Measurements from ENCODE around the gene GPATCH11. TPM values are rescaled to one million over a fixed set of nuclear protein-coding genes. Genes with fewer than 3 reads are reported as not detected.

Gene GPATCH11
- polyA plus RNA-seq, 1 donor (not counting 4 experiments of a cell fraction or from before 2014, with no cell fraction given) = 4.9 TPM

GRCh38 chr2:37059841-37060240, 24.5 kb upstream of the GPATCH11 start:
- H2AFZ ChIP-seq (ENCODE audit: control insufficient read depth, low read length) = no peak overlapping the region
- no peak overlapping the region for H3K9ac ChIP-seq (ENCODE audit: control insufficient read depth, extremely low read depth, insufficient read depth, low read length)
- FAIRE-seq = no peak
- H4K20me1 ChIP-seq (ENCODE audit: control insufficient read depth, extremely low read depth, insufficient read depth, low read length) = no peaks in the 10 kb centered on the region
- H3K27ac ChIP-seq (ENCODE audit: control insufficient read depth, insufficient read depth, low read length) = no peak overlapping the region
- H3K27me3 ChIP-seq (ENCODE audit: control insufficient read depth, extremely low read depth, insufficient read depth, low read length) = no peaks in the 10 kb centered on the region
- no peak overlapping the region for H3K4me3 ChIP-seq (ENCODE audit: control insufficient read depth in 2 of 3, extremely low read depth in 1 of 3, insufficient read depth in 2 of 3, low read depth in 1 of 3, low read length in 3 of 3)
- peaks cover 0 to 10% of the 10 kb centered on the region in 2 experiments for H3K36me3 ChIP-seq (ENCODE audit: control insufficient read depth in 2 of 2, extremely low read depth in 1 of 2, insufficient read depth in 2 of 2, low read length in 2 of 2)
- dilution Hi-C loops (cut with MboI; ENCODE audit: extremely low pct_ligation_motif_present, low sequenced_read_pairs) = no loop called here
- TF ChIP-seq CTCF (optimal IDR thresholded peaks at IDR 0.05 in 1 of 3, IDR thresholded peaks at IDR 0.05 in 1 of 3, conservative IDR thresholded peaks at IDR 0.05 in 1 of 3; ENCODE audit: extremely low read depth in 1 of 3, insufficient read depth in 2 of 3, low read length in 3 of 3) (no peak), EZH2 (IDR thresholded peaks at IDR 0.05; ENCODE audit: low read length) (no peak)
- H3K9me1 ChIP-seq (ENCODE audit: control insufficient read depth, extremely low read depth, insufficient read depth, low read length) = no peaks in the 10 kb centered on the region
- no peaks in the 10 kb centered on the region for H3K79me2 ChIP-seq (ENCODE audit: control insufficient read depth, insufficient read depth, low read length)
- H3K4me1 ChIP-seq (ENCODE audit: control insufficient read depth, extremely low read depth, insufficient read depth, low read length) = no peaks in the 10 kb centered on the region
- no peak for DNase-seq (ENCODE audit: low read depth, low spot score)
- H3K9me3 ChIP-seq (ENCODE audit: control insufficient read depth, low read depth, low read length) = no peaks in the 10 kb centered on the region
- no peak overlapping the region for H3K4me2 ChIP-seq (ENCODE audit: control insufficient read depth, extremely low read depth, insufficient read depth, low read depth, low read length)

- DNase-seq (ENCODE audit: low read depth, low spot score) = no peak
- no peak overlapping the region for H3K27ac ChIP-seq (ENCODE audit: control insufficient read depth, insufficient read depth, low read length)
- no peaks in the 10 kb centered on the region for H3K79me2 ChIP-seq (ENCODE audit: control insufficient read depth, insufficient read depth, low read length)
- H3K9me1 ChIP-seq (ENCODE audit: control insufficient read depth, extremely low read depth, insufficient read depth, low read length) = no peaks in the 10 kb centered on the region
- no peaks in the 10 kb centered on the region for H3K4me1 ChIP-seq (ENCODE audit: control insufficient read depth, extremely low read depth, insufficient read depth, low read length)
- no peaks in the 10 kb centered on the region for H3K9me3 ChIP-seq (ENCODE audit: control insufficient read depth, low read depth, low read length)
- peaks cover under 1 to 12% of the 10 kb centered on the region in 2 experiments for H3K36me3 ChIP-seq (ENCODE audit: control insufficient read depth in 2 of 2, extremely low read depth in 1 of 2, insufficient read depth in 2 of 2, low read length in 2 of 2)
- H3K4me3 ChIP-seq (ENCODE audit: control insufficient read depth in 2 of 3, extremely low read depth in 1 of 3, insufficient read depth in 2 of 3, low read depth in 1 of 3, low read length in 3 of 3) = no peak overlapping the region
- dilution Hi-C loops (cut with MboI; ENCODE audit: extremely low pct_ligation_motif_present, low sequenced_read_pairs) = no loop called here
- H2AFZ ChIP-seq (ENCODE audit: control insufficient read depth, low read length) = no peak overlapping the region
- H4K20me1 ChIP-seq (ENCODE audit: control insufficient read depth, extremely low read depth, insufficient read depth, low read length) = no peaks in the 10 kb centered on the region
- TF ChIP-seq EZH2 (IDR thresholded peaks at IDR 0.05; ENCODE audit: low read length) (no peak), CTCF (optimal IDR thresholded peaks at IDR 0.05 in 1 of 3, IDR thresholded peaks at IDR 0.05 in 1 of 3, conservative IDR thresholded peaks at IDR 0.05 in 1 of 3; ENCODE audit: extremely low read depth in 1 of 3, insufficient read depth in 2 of 3, low read length in 3 of 3) (no peak)
- H3K27me3 ChIP-seq (ENCODE audit: control insufficient read depth, extremely low read depth, insufficient read depth, low read length) = no peaks in the 10 kb centered on the region
- no peak overlapping the region for H3K9ac ChIP-seq (ENCODE audit: control insufficient read depth, extremely low read depth, insufficient read depth, low read length)
- FAIRE-seq = no peak
- no peak overlapping the region for H3K4me2 ChIP-seq (ENCODE audit: control insufficient read depth, extremely low read depth, insufficient read depth, low read depth, low read length)
These were observed 23.9 kb upstream of the GPATCH11 start for GRCh38 chr2:37060446-37060845.
